Adrenal gland (tissue), 12 donors: Measurements from ENCODE around the gene SIGLEC7. TPM values are rescaled to one million over a fixed set of nuclear protein-coding genes. Genes with fewer than 3 reads are reported as not detected.

Experiments used
- DNase-seq, 7 donors: peaks; one replicate each; pipeline ENCODE4 v3.0.0-alpha.2; 2019 to 2020
- H3K27ac ChIP-seq, 5 donors: fragments of 200-600 bp; sonication (generic) in 4 of 5; 1 replicate in 3 of 5; 2 replicates in 2 of 5; pipeline versions ENCODE4 v1.5.1 to v1.8.0; 2016 to 2020; ENCODE audit warnings: mild to moderate bottlenecking in 1 of 5
- H3K27me3 ChIP-seq: fragments of 200-600 bp; 2 replicates; pipeline ENCODE4 v1.8.0; 2021
- H3K36me3 ChIP-seq, 2 donors: fragments of 200-600 bp; replicated peaks in 1 of 2; 1 replicate in 1 of 2; 2 replicates in 1 of 2; pipeline versions ENCODE4 v1.5.1 to v1.8.0; 2018 to 2022
- H3K4me1 ChIP-seq, 2 donors: fragments of 200-600 bp; replicated peaks in 1 of 2; 1 replicate in 1 of 2; 2 replicates in 1 of 2; pipeline versions ENCODE4 v1.5.1 to v1.8.0; 2018 to 2021
- H3K4me3 ChIP-seq, 4 donors: fragments of 200-600 bp; sonication (generic) in 3 of 4; one replicate each; pipeline ENCODE4 v1.5.1; 2016 to 2018
- H3K9me3 ChIP-seq, 3 donors: fragments of 200-600 bp; sonication (generic) in 1 of 3; replicated peaks in 1 of 3; 1 replicate in 2 of 3; 2 replicates in 1 of 3; pipeline versions ENCODE4 v1.5.1 to v1.8.0; 2016 to 2021
- POLR2A ChIP-seq, 2 donors: fragments of 450-650 bp; IDR thresholded peaks; one replicate each; pipeline ENCODE4 v1.6.1; 2017; ENCODE audit warnings: antibody characterized with exemption in 2 of 2, mild to moderate bottlenecking in 2 of 2, moderate library complexity in 1 of 2
- WGBS, 4 donors: extraction: QIAGEN DNeasy Blood & Tissue Kit in 2 of 4; methylation state at CpG; one replicate each; pipeline versions ENCODE4 v1.1.5 to v1.1.7; 2013 to 2017; 5-methylcytosine and 5-hydroxymethylcytosine counted together
- intact Hi-C, 2 donors: fragments of 100-400 bp; cut with DNase I; formaldehyde crosslinking; loops; one replicate each; pipeline versions ENCODE4 v1.14.1 to v1.15.0; 2022 to 2023
- polyA plus RNA-seq, 3 donors: library from polyadenylated mRNA; stranded (reverse); fragments of 200-250 nt in 2 of 3; fragments of 350-450 nt in 1 of 3; fragmentation: Illumina TruSeq in 1 of 3; extraction: RNeasy Lipid Tissue Mini Kit (QIAGEN cat#74804) in 1 of 3; gene quantifications; one replicate each; pipeline ENCODE4 v1.2.3, GENCODE V29; 2013 to 2014
- total RNA-seq, 9 donors: library from RNA; depleted of rRNA in 4 of 9; stranded (reverse); fragments of >200 nt in 4 of 9; fragments of 120-200 nt in 1 of 9; fragmentation: NEBNext Ultra II Directional in 1 of 9; extraction: Animal tissue kit (Norgen Biotek cat#: 25700) in 1 of 9; gene quantifications; one replicate each; pipeline versions ENCODE4 v1.1.0 to v1.2.4, GENCODE V29; 2013 to 2023
- TF ChIP-seq, protein P1 (sequence below), 6 experiments: fragments of 450-650 bp in 4 of 6; fragments of 200-600 bp in 2 of 6; sonication (generic) in 1 of 6; IDR thresholded peaks; 1 replicate in 5 of 6; 2 replicates in 1 of 6; pipeline versions ENCODE4 v1.5.1 to v1.8.0; 2016 to 2021; ENCODE audit warnings: antibody characterized with exemption in 6 of 6, mild to moderate bottlenecking in 2 of 6, moderate library complexity in 1 of 6
- donor health status: healthy with polysubstance abuse.
- donor health status: Bipolar disorder and iron deficiency.
- donor health status: DM: yes; HTN: yes; CAD: no.
- donor health status: DM: no; HTN: no; CAD: no.
- donor health status: DM: no; HTN: no; CAD: no.
- donor health status: DM: yes; HTN: yes; CAD: no.

SIGLEC7 gene
- total and polyA plus RNA-seq, 12 donors = 1.00 to 13.1 (median 7.4) TPM

- WGBS, 4 donors = 67 to 90% (median 75%) methylated on average over 2 to 78 of the region's 78 CpGs
- H3K4me3 ChIP-seq = no peak overlapping the region
- no peak for TF ChIP-seq POLR2A (IDR thresholded peaks at IDR 0.05)
- TF ChIP-seq, protein P1, sequence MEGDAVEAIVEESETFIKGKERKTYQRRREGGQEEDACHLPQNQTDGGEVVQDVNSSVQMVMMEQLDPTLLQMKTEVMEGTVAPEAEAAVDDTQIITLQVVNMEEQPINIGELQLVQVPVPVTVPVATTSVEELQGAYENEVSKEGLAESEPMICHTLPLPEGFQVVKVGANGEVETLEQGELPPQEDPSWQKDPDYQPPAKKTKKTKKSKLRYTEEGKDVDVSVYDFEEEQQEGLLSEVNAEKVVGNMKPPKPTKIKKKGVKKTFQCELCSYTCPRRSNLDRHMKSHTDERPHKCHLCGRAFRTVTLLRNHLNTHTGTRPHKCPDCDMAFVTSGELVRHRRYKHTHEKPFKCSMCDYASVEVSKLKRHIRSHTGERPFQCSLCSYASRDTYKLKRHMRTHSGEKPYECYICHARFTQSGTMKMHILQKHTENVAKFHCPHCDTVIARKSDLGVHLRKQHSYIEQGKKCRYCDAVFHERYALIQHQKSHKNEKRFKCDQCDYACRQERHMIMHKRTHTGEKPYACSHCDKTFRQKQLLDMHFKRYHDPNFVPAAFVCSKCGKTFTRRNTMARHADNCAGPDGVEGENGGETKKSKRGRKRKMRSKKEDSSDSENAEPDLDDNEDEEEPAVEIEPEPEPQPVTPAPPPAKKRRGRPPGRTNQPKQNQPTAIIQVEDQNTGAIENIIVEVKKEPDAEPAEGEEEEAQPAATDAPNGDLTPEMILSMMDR (IDR thresholded peaks at IDR 0.05) = no peak
- intact Hi-C loops = loop anchor here (10.0 kb wide), 3 partner anchors 84 to 174 kb away; partner anchors contain the start of gene KLK10 (in 1 of the 2)
- peaks cover 0 to 11% of the 10 kb centered on the region in 2 donors for H3K4me1 ChIP-seq
- DNase-seq = peak in 1 of 7 donors; percentile 53
- H3K27me3 ChIP-seq = no peaks in the 10 kb centered on the region
- H3K27ac ChIP-seq = no peak overlapping the region
- H3K36me3 ChIP-seq = peaks cover 0 to 13% of the 10 kb centered on the region in 2 donors
- no peaks in the 10 kb centered on the region for H3K9me3 ChIP-seq
These were observed 43.6 kb upstream of the SIGLEC7 start for GRCh38 chr19:51098365-51099046.

- intact Hi-C loops = loop anchor here (10.0 kb wide), 3 partner anchors 84 to 174 kb away; partner anchors contain the start of gene KLK10 (in 1 of the 2)
- H3K4me3 ChIP-seq = no peak overlapping the region
- peaks cover 0 to 18% of the 10 kb centered on the region in 2 donors for H3K36me3 ChIP-seq
- no peak for DNase-seq
- H3K4me1 ChIP-seq = peaks cover 0 to 11% of the 10 kb centered on the region in 2 donors
- no peak for TF ChIP-seq POLR2A (IDR thresholded peaks at IDR 0.05)
- TF ChIP-seq, protein P1 (IDR thresholded peaks at IDR 0.05) = no peak
- 71 to 83% (median 77%) methylated on average over 10 to 22 of the region's 22 CpGs for WGBS, 4 donors
- H3K9me3 ChIP-seq = no peaks in the 10 kb centered on the region
- H3K27ac ChIP-seq = no peak overlapping the region
- H3K27me3 ChIP-seq = no peaks in the 10 kb centered on the region
These were observed 43.1 kb upstream of the SIGLEC7 start for GRCh38 chr19:51099047-51099382.

DNA sequence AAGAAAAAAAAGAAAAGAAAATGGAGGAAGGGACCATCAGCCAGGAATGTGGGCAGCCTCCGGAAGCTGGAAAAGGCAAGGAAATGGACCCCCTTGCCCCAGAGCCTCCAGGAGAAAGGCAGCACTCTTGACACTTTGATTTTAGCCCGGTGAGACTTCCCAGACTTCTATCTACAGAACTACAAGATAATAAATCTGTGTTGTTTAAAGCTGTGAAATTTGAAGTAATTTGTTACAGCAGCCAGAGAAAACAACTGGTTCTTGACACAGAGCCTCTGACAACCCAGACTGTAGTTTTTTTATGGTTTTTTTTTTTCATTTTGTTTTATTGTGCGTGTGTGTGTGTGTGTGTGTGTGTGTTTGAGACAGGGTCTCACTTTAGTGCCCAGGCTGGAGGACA is 41.5 kb upstream of the SIGLEC7 start:
- H3K9me3 ChIP-seq = no peaks in the 10 kb centered on the region
- WGBS, 4 donors = 55 to 74% (median 62%) methylated on average over 3 of the region's 3 CpGs

DNA sequence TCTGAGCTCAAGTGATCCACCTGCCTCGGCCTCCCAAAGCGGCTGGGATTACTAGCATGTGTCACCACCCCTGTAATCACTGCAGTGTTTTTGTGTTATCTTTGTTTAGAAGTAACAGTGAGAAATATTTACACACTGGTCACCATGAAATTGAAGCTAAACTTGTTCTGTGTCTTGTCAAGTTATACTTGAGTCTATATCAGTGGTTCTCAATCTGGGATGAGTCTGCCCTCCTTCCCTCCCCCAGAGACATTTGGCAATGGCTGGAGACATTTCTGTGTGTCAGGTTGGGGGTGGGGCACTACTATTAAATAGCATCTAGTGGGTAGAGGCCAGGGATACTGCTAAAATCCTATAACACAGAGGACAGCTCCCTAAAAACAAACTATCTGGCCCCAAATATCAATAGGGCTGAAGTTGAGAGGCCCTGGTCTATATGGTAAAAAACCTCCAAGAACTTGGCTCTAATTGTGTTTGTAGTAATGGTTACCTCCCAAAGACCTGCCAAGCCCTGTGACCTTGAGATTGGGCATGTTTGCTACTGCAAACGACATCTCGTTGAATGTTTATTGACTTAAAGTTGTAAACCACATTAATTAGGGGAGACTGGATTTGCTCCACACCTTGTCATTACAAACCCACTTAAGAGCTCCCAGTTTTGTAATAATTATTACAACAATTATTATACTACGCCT is 40.8 kb upstream of the SIGLEC7 start:
- Histone ChIP-seq H3K27ac (peak overlapping the region in 1 of 5 donors; percentile 17), H3K4me1 (peaks cover 0 to 11% of the 10 kb centered on the region in 2 donors), H3K4me3 (no peak overlapping the region), H3K36me3 (peaks cover 0 to 19% of the 10 kb centered on the region in 2 donors), H3K27me3 (no peaks in the 10 kb centered on the region), H3K9me3 (no peaks in the 10 kb centered on the region)
- TF ChIP-seq, protein P1 (IDR thresholded peaks at IDR 0.05) = no peak
- TF ChIP-seq POLR2A (IDR thresholded peaks at IDR 0.05) = no peak
- peak in 1 of 7 donors; percentile 64 for DNase-seq
- WGBS, 4 donors = 65 to 71% (median 68%) methylated on average over 5 of the region's 5 CpGs
- intact Hi-C loops = no loop called here

More for the DNA sequence above, 41.5 kb upstream of the SIGLEC7 start:
- Histone ChIP-seq H3K27me3 (no peaks in the 10 kb centered on the region), H3K4me1 (peaks cover 0 to 11% of the 10 kb centered on the region in 2 donors), H3K36me3 (peaks cover 0 to 19% of the 10 kb centered on the region in 2 donors), H3K4me3 (no peak overlapping the region), H3K27ac (no peak overlapping the region)
- DNase-seq = no peak
- intact Hi-C loops = no loop called here
- TF ChIP-seq, protein P1 (IDR thresholded peaks at IDR 0.05) = no peak
- no peak for TF ChIP-seq POLR2A (IDR thresholded peaks at IDR 0.05)
